DMS79 treated with DMSO at 0.1 percent for 48 hours (cell line): ENCODE measurements around the gene EPHB6.
A peak's percentile ranks its signal among the peaks of the same experiment; 100 is the strongest.

Experiments
- DNase-seq: peaks from one replicate; lab custom pipeline; 2025; lab: John Stamatoyannopoulos, UW

The EPHB6 gene

DNA sequence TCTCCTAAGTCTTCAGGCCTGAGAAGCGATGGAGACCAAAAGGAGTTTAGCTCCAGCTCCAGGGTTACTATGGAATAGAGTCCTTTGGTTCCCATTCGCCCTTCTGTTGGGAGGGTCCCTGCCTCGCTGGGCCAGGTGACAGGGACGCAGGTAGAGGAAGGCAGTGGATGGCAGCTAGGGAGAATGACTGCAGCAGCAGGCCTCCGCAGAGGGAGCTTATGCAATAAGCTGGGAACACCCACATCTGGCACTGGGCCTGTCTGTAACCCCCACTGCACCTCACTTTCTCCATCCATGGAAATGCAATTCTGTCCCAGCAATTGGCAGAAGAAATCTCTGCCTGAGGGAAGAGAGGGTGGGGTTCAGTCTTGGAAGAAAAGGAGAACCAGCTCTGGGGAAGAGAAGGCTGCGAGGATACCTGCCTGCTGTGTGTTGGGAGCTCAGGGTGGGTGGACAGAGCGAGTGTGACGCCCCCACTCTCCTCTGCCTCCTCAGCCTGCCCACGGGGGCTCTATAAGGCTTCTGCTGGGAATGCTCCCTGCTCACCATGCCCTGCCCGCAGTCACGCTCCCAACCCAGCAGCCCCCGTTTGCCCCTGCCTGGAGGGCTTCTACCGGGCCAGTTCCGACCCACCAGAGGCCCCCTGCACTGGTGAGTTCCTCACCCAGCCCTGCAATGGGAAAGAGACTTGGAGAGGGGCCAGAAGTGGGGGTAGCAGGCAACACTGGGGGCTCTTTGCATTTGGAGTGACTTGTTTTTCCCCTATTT lies 10.3 kb downstream of the EPHB6 start:
- DNase-seq, result no peak

DNA sequence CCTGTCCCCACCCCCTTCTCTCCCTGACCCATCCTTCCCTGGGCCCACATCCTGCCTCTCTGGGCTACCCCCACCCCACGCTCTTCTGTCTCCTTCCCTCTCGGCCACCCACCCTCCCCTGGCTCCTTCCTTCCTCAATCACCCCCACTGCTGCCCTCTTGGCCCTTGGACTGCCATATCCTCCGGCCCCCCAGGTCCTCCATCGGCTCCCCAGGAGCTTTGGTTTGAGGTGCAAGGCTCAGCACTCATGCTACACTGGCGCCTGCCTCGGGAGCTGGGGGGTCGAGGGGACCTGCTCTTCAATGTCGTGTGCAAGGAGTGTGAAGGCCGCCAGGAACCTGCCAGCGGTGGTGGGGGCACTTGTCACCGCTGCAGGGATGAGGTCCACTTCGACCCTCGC lies 10.9 kb downstream of the EPHB6 start:
- no peak for DNase-seq

GRCh38 chr7:142866361-142867096 lies 11.7 kb downstream of the EPHB6 start:
- peak; percentile 15 for DNase-seq

DNA sequence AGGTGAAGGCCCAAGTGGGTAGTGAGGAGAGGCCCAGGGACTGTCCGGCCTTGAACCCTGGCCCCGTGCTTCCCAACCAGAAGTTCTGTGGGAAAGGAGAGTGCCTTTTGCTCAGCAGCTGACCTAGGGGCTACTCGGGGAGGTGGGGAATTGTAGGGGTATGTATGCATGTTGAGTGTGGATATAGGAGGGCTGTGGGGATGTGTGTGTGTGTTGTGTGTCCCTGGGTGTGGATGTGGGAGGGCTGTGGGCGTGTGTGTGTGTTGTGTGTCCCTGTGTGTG lies 12.2 kb downstream of the EPHB6 start:
- no peak for DNase-seq

DNA sequence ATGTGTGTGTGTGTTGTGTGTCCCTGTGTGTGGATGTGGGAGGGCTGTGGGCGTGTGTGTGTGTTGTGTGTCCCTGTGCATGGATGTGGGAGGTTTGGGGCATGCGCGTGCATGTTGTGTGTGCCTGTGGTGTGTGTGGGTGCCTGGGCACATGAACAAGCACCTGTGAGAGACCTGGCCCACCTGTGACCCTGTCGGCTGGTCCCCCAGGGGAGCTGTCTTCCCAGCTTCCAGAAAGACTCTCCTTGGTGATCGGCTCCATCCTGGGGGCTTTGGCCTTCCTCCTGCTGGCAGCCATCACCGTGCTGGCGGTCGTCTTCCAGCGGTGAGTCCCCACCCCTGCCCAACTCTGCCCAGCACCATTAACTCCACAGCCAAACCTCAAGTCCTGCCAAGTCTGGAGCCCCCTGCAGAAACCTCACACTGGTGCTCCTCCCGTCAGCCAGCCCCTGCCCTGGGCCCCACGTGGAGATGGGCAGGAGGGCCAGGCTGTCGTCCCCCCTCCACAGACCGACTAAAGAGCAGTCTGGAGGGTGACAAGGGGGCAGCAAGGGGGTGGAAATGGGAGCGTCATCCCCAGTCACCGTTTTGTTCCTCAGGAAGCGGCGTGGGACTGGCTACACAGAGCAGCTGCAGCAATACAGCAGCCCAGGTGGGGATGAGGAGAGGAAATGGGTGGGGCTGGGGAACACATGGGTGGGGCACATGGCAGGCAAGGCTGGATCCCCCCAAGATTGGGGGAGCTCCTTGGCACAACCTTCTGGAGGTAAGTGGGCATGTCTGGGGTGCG lies 12.7 kb downstream of the EPHB6 start:
- no peak for DNase-seq

DNA sequence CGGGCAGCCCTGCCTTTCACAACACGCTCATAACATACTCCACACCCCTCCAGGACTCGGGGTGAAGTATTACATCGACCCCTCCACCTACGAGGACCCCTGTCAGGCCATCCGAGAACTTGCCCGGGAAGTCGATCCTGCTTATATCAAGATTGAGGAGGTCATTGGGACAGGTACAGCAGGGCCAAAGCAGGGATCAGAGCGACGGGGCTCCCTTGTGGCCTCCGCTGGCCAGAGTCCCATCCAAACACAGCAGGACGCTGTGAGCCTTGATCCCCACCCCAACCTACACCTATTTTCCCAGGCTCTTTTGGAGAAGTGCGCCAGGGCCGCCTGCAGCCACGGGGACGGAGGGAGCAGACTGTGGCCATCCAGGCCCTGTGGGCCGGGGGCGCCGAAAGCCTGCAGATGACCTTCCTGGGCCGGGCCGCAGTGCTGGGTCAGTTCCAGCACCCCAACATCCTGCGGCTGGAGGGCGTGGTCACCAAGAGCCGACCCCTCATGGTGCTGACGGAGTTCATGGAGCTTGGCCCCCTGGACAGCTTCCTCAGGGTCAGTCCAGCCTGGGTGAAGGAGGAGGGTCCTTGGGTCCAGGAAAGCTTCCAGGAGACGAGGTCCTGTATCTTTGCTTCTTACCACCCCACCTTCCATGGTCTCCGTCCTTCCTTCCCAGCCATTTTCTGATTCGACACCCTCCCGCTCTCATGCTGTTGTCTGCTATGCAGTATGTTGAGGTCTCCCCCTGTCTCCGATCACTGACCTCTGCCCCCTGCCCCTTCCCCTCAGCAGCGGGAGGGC lies 13.5 kb downstream of the EPHB6 start:
- DNase-seq, result no peak

GRCh38 chr7:142868986-142869415 lies 14.1 kb downstream of the EPHB6 start:
- no peak for DNase-seq

- no peak for DNase-seq
These were observed 14.6 kb downstream of the EPHB6 start for GRCh38 chr7:142869434-142869833.

DNA sequence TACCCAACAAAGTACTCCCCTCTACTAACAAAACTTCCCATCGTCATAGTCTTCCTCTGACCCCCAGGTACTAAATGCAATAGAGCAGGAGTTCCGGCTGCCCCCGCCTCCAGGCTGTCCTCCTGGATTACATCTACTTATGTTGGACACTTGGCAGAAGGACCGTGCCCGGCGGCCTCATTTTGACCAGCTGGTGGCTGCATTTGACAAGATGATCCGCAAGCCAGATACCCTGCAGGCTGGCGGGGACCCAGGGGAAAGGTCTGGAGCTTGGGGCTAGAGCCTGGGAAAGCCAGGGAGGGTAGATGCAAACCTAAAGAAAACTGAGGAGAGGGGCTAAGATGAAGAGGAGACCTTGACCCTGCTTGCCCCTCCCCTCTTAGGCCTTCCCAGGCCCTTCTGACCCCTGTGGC lies 15.3 kb downstream of the EPHB6 start:
- DNase-seq, result no peak

GRCh38 chr7:142870566-142871259 lies 15.8 kb downstream of the EPHB6 start:
- no peak for DNase-seq

GRCh38 chr7:142871260-142872105 lies 16.6 kb downstream of the EPHB6 start:
- no peak for DNase-seq

- no peak for DNase-seq
These were observed 17.3 kb downstream of the EPHB6 start for GRCh38 chr7:142872106-142872675.

DNA sequence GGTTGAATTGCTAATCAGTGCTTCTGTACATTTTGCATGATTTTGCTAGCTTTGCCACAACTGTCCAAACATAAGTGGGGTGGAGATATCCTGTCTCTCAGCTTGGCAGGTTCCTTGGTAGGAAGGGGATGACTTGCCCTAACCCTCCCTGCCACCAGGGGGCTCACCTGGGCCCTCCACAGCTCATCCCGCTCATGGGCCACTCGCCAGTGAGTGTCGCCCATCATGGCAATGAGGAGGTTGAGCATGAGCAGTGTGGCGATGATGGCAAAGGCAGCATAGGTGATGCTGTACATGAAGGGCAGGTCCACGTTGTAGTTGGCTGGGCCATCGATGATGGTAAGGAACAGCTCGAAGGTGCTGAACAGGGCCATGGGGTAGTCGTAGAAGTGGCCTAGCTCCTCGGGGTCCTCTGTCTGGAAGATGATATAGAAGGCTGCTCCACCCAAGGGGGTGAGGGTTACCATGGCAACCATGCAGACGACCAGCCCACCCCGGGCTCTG lies 18.5 kb downstream of the EPHB6 start:
- no peak for DNase-seq

GRCh38 chr7:142873871-142874270 lies 19.0 kb downstream of the EPHB6 start:
- no peak for DNase-seq

- no peak for DNase-seq
These were observed 19.5 kb downstream of the EPHB6 start for GRCh38 chr7:142874409-142874808.

- DNase-seq, result no peak
These were observed 20.0 kb downstream of the EPHB6 start for GRCh38 chr7:142874837-142875236.

GRCh38 chr7:142875456-142875855 lies 20.6 kb downstream of the EPHB6 start:
- DNase-seq, result no peak

DNA sequence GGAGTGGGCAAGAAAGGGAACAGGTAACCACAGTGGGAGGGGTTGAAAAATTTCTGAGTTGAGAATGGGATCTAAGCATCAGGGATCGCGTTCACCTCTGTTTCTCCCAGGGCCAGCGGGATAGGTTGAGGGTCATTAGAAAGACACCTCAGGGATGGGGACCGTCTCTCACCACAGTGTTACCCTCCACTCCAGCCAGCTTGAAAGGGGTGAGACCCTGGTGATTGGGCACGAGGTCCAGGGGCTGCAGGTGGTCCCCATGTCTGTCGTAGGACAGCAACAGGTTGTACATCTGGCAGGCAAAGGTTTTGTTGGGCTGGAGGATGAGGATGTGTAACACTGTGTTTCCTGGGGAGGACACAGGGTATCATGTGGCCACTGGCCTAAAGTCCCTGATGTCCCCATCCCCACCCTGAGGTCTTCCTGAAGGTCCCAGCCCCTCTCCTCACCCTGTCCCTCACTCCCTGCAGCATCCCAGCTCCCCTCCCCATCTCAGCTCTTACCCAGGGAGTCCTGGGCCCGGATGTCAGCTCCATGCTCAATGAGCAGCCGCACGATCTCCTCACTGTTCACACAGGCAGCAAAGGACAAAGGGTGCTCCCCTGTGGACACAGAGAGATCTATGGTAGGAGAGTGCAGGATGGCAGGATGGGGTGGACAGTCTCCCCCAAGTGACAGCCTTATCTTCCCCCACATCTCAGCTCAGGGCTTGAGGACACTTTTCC lies 21.5 kb downstream of the EPHB6 start:
- DNase-seq, result no peak
